IPS DF 6.9 (cell line): ENCODE results near the gene QPCTL.
"Not testable (repeated sequence)": the region's sequence is repeated elsewhere in the genome, so short reads cannot be mapped to it uniquely, and the experiment has no call there.

Source experiments
- DNase-seq: peaks from one replicate; pipeline ENCODE4 v3.0.0-alpha.2; 2013; ENCODE audit warnings: low read depth, low spot score
- H3K27ac ChIP-seq: one replicate; pipeline ENCODE4 v1.5.1; 2013; ENCODE audit warnings: low read length, control low read depth
- H3K27me3 ChIP-seq: 2 replicates; pipeline ENCODE4 v1.6.1; 2013; ENCODE audit warnings: mild to moderate bottlenecking, low read length; ENCODE audit not compliant: control insufficient read depth, insufficient read depth
- H3K36me3 ChIP-seq: 2 replicates; pipeline ENCODE4 v1.6.1; 2013; ENCODE audit warnings: low read length; ENCODE audit not compliant: control insufficient read depth, insufficient read depth
- H3K4me1 ChIP-seq: 2 replicates; pipeline ENCODE4 v1.6.1; 2013; ENCODE audit warnings: low read length; ENCODE audit not compliant: control insufficient read depth, insufficient read depth
- H3K4me3 ChIP-seq: 2 replicates; pipeline ENCODE4 v1.5.1; 2013; ENCODE audit warnings: mild to moderate bottlenecking, low read length
- H3K9me3 ChIP-seq: 2 replicates; pipeline ENCODE4 v1.6.1; 2013; ENCODE audit warnings: low read length, inconsistent platforms; ENCODE audit not compliant: control insufficient read depth, insufficient read depth
- WGBS: extraction: QIAGEN DNeasy Blood & Tissue Kit; methylation state at CpG from one replicate; pipeline ENCODE4 v1.1.7; 2013; ENCODE audit warnings: mixed read lengths, missing lambda C conversion rate; ENCODE audit not compliant: insufficient read length, insufficient coverage; 5-methylcytosine and 5-hydroxymethylcytosine counted together

Gene QPCTL

DNA sequence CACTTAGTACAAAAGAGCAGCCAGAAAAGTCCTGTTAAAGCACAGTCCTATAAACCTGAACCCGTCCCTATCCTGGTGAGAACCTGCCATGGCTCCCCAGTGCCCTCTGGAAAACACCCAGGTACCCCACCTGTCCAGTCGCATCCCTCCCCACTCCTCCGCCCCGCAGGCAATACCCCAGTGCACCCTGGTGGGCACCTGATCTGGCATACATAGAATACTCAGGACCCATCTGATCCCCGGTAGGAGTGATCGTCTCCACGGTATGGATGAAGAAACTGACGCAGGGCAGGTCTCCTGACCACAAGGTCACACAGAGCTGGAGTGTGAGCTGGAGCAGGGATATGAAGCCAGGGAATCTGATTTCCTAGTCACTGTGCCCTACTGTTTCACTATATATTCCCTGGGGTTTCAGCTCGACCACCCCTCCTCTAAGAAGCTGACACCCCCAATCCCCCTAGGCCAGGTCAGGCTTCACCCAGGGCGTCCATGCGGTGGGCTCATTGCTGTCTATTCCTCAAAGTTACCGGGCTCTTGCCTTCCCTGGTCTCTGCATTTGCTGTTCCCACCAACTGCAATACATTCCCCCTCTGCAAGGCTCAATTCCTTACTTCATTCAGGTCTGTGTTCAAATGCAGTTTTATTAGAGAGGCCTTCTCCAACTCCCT is 25.7 kb downstream of the QPCTL start:
- Histone ChIP-seq H3K4me3 (peak overlapping the region; percentile 39; the same call in 1 of the 2 replicates), H3K4me1 (peaks cover 2% of the 10 kb centered on the region; the same call in 1 of the 2 replicates), H3K9me3 (no peaks in the 10 kb centered on the region), H3K27me3 (no peaks in the 10 kb centered on the region), H3K36me3 (peaks cover 3% of the 10 kb centered on the region; the same call in 1 of the 2 replicates), H3K27ac (no peak overlapping the region)
- WGBS: no CpG with 5 or more reads among the region's 12 CpGs
- no peak for DNase-seq

- DNase-seq, H3K9me3 ChIP-seq, H3K27ac ChIP-seq, H3K36me3 ChIP-seq, H3K4me3 ChIP-seq, H3K4me1 ChIP-seq, H3K27me3 ChIP-seq: not testable (repeated sequence)
- no CpG with 5 or more reads among the region's 11 CpGs for WGBS
These were observed 27.6 kb downstream of the QPCTL start for GRCh38 chr19:45720065-45720464.

- not testable (repeated sequence) for H3K27ac ChIP-seq, H3K9me3 ChIP-seq, H3K36me3 ChIP-seq, DNase-seq, H3K4me3 ChIP-seq, H3K4me1 ChIP-seq, H3K27me3 ChIP-seq
- WGBS: no CpG with 5 or more reads among the region's 18 CpGs
These were observed 36.2 kb downstream of the QPCTL start for GRCh38 chr19:45728683-45729082.

- H3K4me1 ChIP-seq: no peaks in the 10 kb centered on the region; the same call in 1 of the 2 replicates
- WGBS: no CpG with 5 or more reads among the region's 10 CpGs
- H3K9me3 ChIP-seq: no peaks in the 10 kb centered on the region
- peak overlapping the region; percentile 68; the same call in 1 of the 2 replicates for H3K4me3 ChIP-seq
- DNase-seq: no peak
- H3K36me3 ChIP-seq: no peaks in the 10 kb centered on the region
- H3K27ac ChIP-seq: no peak overlapping the region
- H3K27me3 ChIP-seq: no peaks in the 10 kb centered on the region
These were observed 37.4 kb downstream of the QPCTL start for GRCh38 chr19:45729800-45730290.

- Histone ChIP-seq H3K9me3 (no peaks in the 10 kb centered on the region), H3K27ac (no peak within 1 kb of the TSS), H3K4me1 (no peaks in the 10 kb centered on the region; the same call in 1 of the 2 replicates), H3K36me3 (no peaks in the 10 kb centered on the region), H3K27me3 (no peaks in the 10 kb centered on the region), H3K4me3 (peak within 1 kb of the TSS; percentile 68; the same call in 1 of the 2 replicates)
- no CpG with 5 or more reads among the region's 48 CpGs for WGBS
- peak; percentile 98 for DNase-seq
These were observed 38.2 kb downstream of the QPCTL start, which contains the start of gene FBXO46 for GRCh38 chr19:45730368-45731288. TSS of gene FBXO46 (minus strand) at chr19:45730896. CDS start at chr19:45713495, 17,401 bp downstream.

GRCh38 chr19:45733160-45733810 is 40.8 kb downstream of the QPCTL start, which contains the start of gene MEIOSIN:
TSS of gene MEIOSIN (plus strand) at chr19:45733439. CDS start at chr19:45735377, 1,938 bp downstream.
- H3K27me3 ChIP-seq: no peaks in the 10 kb centered on the region
- no peak within 1 kb of the TSS for H3K27ac ChIP-seq
- no peaks in the 10 kb centered on the region for H3K9me3 ChIP-seq
- H3K36me3 ChIP-seq: no peaks in the 10 kb centered on the region
- H3K4me1 ChIP-seq: no peaks in the 10 kb centered on the region; the same call in 1 of the 2 replicates
- WGBS: no CpG with 5 or more reads among the region's 59 CpGs
- H3K4me3 ChIP-seq: no peak within 1 kb of the TSS
- no peak for DNase-seq

DNA sequence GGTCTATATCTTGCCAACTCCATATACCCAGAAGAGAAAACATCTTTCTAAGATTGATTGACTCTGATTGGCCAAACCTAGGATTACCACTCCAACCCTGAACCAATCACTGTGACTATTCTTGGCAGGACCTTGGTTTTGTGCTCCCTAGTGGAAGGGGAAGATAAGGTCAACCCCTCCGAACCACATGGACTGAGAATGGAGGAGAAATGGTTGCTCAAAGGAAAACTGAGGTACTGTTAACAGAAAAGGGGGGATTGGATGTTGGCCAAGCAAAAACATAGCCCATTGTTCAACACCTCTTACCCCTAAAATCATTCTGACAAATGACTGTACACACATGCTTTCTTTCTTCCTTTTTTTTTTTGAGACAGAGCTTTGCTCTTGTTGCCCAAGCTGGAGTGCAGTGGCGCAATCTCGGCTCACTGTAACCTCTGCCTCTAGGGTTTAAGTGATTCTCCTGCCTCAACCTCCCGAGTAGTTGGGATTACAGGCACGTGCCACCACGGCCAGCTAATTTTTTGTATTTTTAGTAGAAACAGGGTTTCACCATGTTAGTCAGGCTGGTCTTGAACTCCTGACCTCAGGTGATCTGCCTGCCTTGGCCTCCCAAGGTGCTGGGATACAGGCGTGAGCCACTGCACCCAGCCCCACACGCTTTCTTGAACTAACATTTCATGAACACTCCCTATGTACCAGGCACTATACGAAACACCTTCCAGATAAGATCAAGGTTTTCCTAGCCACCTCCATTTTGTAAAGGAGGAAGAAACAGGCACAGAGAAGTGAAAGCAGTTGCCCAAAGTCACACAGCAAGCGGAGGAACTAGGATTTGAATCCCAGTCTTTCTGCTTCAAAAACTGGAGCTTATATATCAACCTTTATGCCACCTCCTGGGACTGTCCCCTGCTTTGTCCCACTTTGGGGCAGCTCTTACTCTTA is 47.3 kb downstream of the QPCTL start:
- no peak overlapping the region for H3K27ac ChIP-seq
- no CpG with 5 or more reads among the region's 10 CpGs for WGBS
- H3K4me3 ChIP-seq: no peak overlapping the region
- DNase-seq: no peak
- 0 out of 2 replicates have a peak, but pooled peaks cover 2% of the 10 kb centered on the region for H3K4me1 ChIP-seq
- no peaks in the 10 kb centered on the region for H3K9me3 ChIP-seq
- H3K27me3 ChIP-seq: no peaks in the 10 kb centered on the region
- no peaks in the 10 kb centered on the region for H3K36me3 ChIP-seq

GRCh38 chr19:45742969-45743368 is 50.5 kb downstream of the QPCTL start:
- Histone ChIP-seq H3K27me3 (no peaks in the 10 kb centered on the region), H3K27ac (no peak overlapping the region), H3K4me1 (0 out of 2 replicates have a peak, but pooled peaks cover 2% of the 10 kb centered on the region), H3K36me3 (no peaks in the 10 kb centered on the region), H3K4me3 (no peak overlapping the region), H3K9me3 (no peaks in the 10 kb centered on the region)
- no peak for DNase-seq
- WGBS: no CpG with 5 or more reads among the region's 4 CpGs

GRCh38 chr19:45745606-45746005 is 53.1 kb downstream of the QPCTL start:
- no peaks in the 10 kb centered on the region for H3K9me3 ChIP-seq
- no CpG with 5 or more reads among the region's 6 CpGs for WGBS
- no peaks in the 10 kb centered on the region for H3K36me3 ChIP-seq
- H3K4me3 ChIP-seq: no peak overlapping the region
- H3K27ac ChIP-seq: no peak overlapping the region
- H3K27me3 ChIP-seq: no peaks in the 10 kb centered on the region
- H3K4me1 ChIP-seq: no peaks in the 10 kb centered on the region
- no peak for DNase-seq
